ENCODE data around the gene MRPL41.
"Not testable (repeated sequence)": the region's sequence is repeated elsewhere in the genome, so short reads cannot be mapped to it uniquely, and the experiment has no call there.

The MRPL41 gene

GRCh38 chr9:137551264-137552021 lies at the start of gene MRPL41:
Gene MRPL41 (plus strand): TSS chr9:137551879. CDS start chr9:137552082, 203 bp downstream.
- DNase-seq, result peak; percentile 50

DNA sequence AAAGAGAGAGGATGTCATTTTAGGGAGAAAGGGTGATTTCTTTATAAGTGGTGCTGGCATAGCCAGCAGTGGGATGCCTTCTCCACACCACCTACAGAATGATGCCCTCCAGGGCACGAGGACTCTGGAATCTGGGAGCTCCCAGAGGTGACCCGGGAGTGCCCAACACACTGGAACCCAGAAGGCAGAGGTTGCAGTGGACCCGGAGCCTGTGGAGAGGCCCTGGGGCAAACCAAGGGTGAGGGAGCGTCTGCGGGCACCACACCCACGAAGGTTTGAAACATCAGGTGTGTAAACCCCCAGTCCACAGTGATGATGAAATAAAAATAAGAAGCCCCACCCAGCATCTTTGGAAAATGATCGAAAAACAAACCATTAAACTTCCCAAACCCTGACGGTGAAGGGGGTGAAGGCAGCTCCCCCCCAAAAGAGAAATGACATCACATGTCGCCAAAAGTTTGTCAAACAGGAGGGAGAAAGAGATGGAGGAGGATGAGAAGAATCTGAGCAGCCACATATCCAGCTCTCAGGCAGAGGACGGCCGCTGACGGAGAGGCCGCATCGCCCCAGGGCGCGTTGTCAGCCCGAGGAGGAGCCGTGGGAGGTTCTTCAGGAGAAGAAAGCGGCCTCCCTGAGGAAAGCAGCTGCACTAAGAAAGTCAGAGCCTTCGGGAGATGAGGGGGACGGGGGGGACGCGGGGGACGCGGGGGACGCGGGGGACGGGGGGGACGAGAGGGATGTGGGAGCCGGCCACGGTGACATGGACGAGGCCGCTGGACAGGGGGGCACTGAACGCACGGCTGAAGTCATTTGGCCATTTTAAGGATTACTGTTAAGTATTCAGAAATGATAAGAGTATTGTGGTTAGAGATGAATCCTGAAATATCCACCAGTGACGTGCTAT lies 49.4 kb upstream of the MRPL41 start:
- no peak for DNase-seq

GRCh38 chr9:137504432-137504777 lies 47.3 kb upstream of the MRPL41 start:
- no peak for DNase-seq

DNA sequence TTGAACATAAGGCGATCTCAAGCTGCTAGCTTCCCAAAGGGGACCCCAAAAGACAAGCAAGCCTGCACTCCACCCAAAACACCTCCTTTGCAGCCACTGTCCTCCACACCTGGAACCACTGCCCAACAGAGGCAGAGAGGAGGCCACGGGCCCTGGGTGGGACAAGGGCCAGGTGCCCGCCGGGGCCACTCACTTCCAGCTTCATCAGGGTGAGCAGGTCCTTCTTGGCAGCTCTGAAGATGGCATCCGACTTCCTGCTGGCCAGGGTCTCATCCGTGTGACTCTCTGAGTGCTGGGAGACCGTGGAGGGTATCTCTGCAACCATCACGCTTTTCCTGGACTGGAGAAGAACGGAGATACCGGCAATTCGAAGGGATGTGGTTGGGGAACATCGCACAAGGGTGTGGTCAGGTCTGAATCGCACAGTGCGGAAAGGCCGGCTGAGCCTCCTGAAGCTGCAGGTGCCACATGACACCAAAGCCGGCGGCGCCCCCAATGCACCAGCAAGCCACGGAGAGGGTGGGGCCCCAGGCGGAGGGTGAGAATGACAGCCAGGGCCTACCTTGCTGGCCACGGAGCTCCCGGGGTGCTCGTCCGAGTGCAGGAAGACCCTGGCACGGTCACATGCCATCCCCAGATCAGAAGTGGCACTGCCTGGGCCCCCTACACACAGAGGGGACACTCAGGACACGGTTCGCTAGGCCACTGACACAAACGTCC lies 46.1 kb upstream of the MRPL41 start:
- DNase-seq, result no peak

DNA sequence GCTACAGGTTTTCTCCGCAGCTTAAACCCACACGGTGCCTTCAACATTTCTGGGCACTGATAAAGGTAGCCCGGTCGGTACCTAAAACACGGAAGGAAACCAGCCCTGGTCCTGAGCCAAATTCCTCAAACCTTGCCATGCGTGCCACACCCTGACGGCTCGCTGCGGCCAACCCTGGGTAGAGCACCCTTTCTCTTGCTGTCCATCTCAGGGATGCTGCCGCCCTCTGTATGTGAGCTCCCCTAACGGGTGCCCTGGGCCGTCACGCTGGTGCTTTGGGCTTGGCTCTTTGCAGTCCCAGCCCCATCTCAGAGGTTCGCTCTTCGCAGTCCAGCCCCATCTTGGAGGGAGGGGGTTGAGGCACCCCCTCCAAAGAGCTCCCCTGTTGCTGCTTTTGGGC lies 45.4 kb upstream of the MRPL41 start:
- DNase-seq, result no peak

DNA sequence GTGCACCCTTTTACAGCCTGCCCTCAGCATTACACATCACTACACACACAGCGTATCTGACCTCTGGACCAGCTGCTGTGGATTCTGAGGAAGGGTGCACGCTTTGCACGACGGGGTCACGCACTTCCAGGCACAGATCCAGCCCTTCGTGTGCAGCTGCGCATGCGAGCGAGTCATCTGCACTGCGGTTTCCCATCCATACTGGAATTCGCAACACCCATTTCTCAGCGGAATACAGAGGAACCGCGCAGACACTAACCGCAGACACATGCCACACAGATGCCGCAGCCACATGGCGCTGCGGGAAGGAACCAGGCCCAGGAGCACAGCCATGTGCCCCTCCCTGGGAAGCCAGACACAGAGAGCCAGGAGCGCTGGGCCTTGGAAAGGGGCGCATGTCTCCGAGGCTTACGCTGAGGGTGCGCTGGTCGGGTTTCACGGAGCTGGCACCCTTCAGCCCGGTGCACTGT lies 44.9 kb upstream of the MRPL41 start:
- no peak for DNase-seq

DNA sequence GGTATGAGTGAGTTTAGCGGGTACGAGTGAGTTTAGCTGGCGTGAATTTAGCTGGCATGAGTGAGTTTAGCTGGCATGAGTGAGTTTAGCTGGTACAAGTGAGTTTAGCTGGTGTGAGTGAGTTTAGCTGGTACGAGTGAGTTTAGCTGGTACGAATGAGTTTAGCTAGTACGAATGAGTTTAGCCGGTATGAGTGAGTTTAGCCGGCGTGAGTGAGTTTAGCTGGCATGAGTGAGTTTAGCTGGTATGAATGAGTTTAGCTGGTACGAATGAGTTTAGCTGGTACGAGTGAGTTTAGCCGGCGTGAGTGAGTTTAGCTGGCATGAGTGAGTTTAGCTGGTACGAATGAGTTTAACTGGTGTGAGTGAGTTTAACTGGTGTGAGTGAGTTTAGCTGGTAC lies 42.5 kb upstream of the MRPL41 start:
- DNase-seq, result no peak

- DNase-seq, result not testable (repeated sequence)
These were observed 40.6 kb upstream of the MRPL41 start for GRCh38 chr9:137511126-137511525.

DNA sequence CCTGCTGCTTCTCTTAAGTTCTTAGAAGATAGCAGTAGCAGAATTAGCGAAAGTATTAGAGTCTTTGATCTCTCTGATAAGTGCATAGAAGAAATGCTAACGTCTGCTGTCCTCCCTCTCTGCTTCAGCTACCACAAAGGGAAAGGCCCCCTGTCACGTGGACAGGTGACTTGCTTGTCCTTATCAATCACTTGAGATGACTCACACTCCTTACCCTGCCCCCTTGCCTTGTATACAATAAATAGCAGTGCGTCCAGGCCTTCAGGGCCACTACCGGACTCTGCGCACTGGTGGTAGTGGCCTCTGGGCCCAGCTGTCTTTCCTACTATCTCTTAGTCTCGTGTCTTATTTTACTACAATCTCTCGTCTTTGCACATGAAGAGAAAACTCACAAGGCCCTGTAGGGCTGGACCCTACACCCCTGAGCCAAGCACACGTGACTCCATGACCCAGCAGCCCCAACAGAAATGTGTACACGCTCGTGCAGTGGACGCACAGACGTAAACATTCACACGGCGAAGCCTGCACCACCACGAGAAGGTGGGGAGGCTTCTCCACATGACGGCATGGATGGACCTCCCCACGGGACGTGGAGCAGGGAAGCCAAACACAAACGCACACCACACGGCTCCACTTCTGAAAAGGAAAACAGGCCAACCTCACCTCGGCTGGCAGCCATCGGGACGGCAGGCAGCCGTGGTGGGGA lies 39.8 kb upstream of the MRPL41 start:
- DNase-seq, result no peak

- DNase-seq, result not testable (repeated sequence)
These were observed 38.5 kb upstream of the MRPL41 start for GRCh38 chr9:137513136-137513535.

DNA sequence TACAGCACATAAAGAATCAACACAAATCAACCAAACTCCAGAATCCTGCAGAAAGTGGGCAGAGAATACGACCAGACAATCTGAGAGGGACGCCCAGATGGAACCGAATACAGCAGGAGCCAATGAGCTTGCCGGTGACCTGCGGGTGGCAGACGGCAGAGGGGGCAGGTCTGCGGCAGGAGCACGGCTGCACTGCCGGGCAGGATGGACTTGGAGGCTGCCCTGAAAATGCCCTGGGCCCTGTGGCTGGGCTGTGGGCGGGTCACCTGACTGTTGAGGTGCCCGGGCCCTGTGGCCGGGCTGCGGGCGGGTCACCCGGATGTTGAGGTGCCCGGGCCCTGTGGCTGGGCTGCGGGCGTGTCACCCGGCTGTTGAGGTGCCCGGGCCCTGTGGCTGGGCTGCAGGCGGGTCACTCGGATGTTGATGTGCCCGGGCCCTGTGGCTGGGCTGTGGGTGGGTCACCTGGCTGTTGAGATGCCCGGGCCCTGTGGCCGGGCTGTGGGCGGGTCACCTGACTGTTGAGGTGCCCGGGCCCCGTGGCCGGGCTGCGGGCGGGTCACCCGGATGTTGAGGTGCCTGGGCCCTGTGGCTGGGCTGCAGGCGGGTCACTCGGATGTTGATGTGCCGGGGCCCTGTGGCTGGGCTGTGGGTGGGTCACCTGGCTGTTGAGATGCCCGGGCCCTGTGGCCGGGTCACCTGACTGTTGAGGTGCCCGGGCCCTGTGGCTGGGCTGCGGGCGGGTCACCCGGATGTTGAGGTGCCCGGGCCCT lies 37.7 kb upstream of the MRPL41 start:
- not testable (repeated sequence) for DNase-seq

DNA sequence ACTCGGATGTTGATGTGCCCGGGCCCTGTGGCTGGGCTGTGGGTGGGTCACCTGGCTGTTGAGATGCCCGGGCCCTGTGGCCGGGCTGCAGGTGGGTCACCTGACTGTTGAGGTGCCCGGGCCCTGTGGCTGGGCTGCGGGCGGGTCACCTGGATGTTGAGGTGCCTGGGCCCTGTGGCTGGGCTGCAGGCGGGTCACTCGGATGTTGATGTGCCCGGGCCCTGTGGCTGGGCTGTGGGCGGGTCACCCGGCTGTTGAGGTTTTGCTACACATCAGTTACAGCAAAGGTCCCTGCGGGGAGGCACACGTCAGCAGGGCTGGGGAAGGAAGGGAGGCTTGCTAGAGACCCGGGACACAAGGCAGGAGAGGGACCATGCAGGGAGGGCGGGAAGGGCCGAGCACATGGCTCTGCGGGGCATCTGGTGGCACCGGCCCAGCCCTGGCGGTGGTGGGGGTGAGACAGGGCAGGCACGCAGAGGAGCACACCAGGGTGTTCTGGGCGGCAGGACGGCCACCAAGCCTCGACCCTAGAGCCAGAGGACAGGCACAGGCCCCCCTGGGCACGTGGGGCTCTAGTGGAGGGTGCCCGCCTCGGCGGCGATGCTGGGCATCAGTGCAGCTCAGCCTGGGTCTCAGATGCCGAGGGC lies 36.9 kb upstream of the MRPL41 start:
- no peak for DNase-seq

GRCh38 chr9:137515338-137515724 lies 36.3 kb upstream of the MRPL41 start:
- no peak for DNase-seq

- no peak for DNase-seq
These were observed 35.3 kb upstream of the MRPL41 start for GRCh38 chr9:137516144-137516917.

- not testable (repeated sequence) for DNase-seq
These were observed 32.8 kb upstream of the MRPL41 start for GRCh38 chr9:137518661-137519459.

GRCh38 chr9:137519553-137519952 lies 32.1 kb upstream of the MRPL41 start:
- DNase-seq, result no peak

DNA sequence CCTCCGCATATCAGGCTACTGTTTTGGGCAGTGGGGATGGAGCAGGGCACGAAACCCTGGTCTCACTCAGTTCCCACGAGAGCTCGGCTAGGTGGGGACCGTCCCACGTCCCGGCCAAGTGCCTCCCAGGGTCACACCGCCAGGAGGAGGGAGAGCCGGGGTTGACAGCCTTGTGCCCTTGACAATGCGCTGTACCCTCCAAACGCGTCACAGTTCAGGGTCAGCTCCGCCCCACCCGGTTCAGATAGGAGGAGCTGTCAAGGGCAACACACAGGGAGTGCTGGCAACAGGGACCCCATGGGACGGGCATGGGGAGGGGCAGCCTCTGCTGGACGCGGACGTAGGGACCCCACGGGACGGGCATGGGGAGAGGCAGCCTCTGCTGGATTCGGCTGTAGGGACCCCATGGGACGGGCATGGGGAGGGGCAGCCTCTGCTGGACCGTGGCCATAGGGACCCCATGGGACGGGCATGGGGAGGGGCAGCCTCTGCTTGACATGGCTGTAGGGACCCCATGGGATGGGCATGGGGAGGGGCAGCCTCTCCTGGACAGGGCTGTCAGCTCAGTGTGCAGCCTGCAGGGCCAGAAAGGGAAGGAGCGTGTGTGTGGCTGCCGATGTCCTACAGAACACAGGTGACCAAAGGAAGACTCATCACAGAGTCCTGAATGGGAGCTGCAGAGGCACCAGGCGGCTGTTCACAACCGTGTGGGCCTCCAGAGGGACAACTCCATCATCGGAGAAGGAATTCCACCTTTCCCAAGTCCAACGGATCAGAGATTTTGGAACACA lies 30.9 kb upstream of the MRPL41 start:
- DNase-seq, result no peak

GRCh38 chr9:137521405-137521985 lies 30.2 kb upstream of the MRPL41 start:
- no peak for DNase-seq
